GM18499 (cell line): ENCODE results near the gene OSM.

Source experiments
- ATAC-seq: cut with Tn5 transposase; IDR thresholded peaks from one replicate; pipeline ENCODE4 v1.9.1; 2021; ENCODE audit warnings: moderate number of reproducible peaks; ENCODE audit not compliant: insufficient read depth, unreplicated experiment

Gene OSM

GRCh38 chr22:30232716-30233218, 33.9 kb downstream of the OSM start:
- no peak for ATAC-seq

- ATAC-seq: no peak
Measured at GRCh38 chr22:30230787-30231461, 35.7 kb downstream of the OSM start.

GRCh38 chr22:30230330-30230729, 36.3 kb downstream of the OSM start:
- no peak for ATAC-seq

GRCh38 chr22:30228509-30229359, 37.9 kb downstream of the OSM start:
- ATAC-seq: no peak

- no peak for ATAC-seq
Measured at GRCh38 chr22:30227438-30228228, 39.0 kb downstream of the OSM start.

- no peak for ATAC-seq
Measured at GRCh38 chr22:30226192-30226832, 40.3 kb downstream of the OSM start.

GRCh38 chr22:30225220-30225927, 41.3 kb downstream of the OSM start:
- no peak for ATAC-seq

GRCh38 chr22:30224161-30224857, 42.3 kb downstream of the OSM start:
- ATAC-seq: no peak

- no peak for ATAC-seq
Measured at GRCh38 chr22:30223303-30223702, 43.3 kb downstream of the OSM start.

- no peak for ATAC-seq
Measured at GRCh38 chr22:30222321-30222720, 44.3 kb downstream of the OSM start.

GRCh38 chr22:30221121-30221992, 45.3 kb downstream of the OSM start:
- ATAC-seq: no peak

- ATAC-seq: no peak
Measured at GRCh38 chr22:30220338-30221012, 46.2 kb downstream of the OSM start.

- ATAC-seq: no peak
Measured at GRCh38 chr22:30219668-30220278, 46.9 kb downstream of the OSM start.

- no peak for ATAC-seq
Measured at GRCh38 chr22:30219049-30219654, 47.5 kb downstream of the OSM start.

GRCh38 chr22:30217698-30218560, 48.7 kb downstream of the OSM start:
- no peak for ATAC-seq

- no peak for ATAC-seq
Measured at GRCh38 chr22:30216710-30217109, 49.9 kb downstream of the OSM start.
